Activated naive CD8-positive, alpha-beta T cell treated with anti-CD3 and anti-CD28 coated beads, Interleukin-2, amount 10 ng/mL, durations not matched to agents 7 days and 5 days (primary cell): ENCODE results near the gene TUBB4A. TPM values are rescaled to one million over a fixed set of nuclear protein-coding genes. Genes with fewer than 3 reads are reported as not detected.
A peak's percentile ranks its signal among the peaks of the same experiment; 100 is the strongest.

ENCODE experiments used
- ATAC-seq: fragments of 150-1000 bp; cut with Tn5 transposase; one replicate; pipeline ENCODE4 v1.10.0; 2021; ENCODE audit warnings: low read depth, moderate library complexity
- POLR2A ChIA-PET: fragments of 350-600 bp; sonication (Branson Sonifier 250); formaldehyde crosslinking; loops from one replicate; lab custom pipeline; 2021; ENCODE audit warnings: antibody characterized with exemption; lab: Charles Lee
- DNase-seq: peaks from one replicate; pipeline ENCODE4 v3.0.0; 2021
- H3K27ac Mint-ChIP-seq: one replicate; pipeline ENCODE4 v1.8.0; 2022; ENCODE audit warnings: mild to moderate bottlenecking, mixed read lengths
- H3K27me3 Mint-ChIP-seq: one replicate; pipeline ENCODE4 v1.8.0; 2022; ENCODE audit warnings: mild to moderate bottlenecking, moderate library complexity, mixed read lengths
- H3K36me3 Mint-ChIP-seq: one replicate; pipeline ENCODE4 v1.8.0; 2021; ENCODE audit warnings: mild to moderate bottlenecking, mixed read lengths
- H3K4me1 Mint-ChIP-seq: one replicate; pipeline ENCODE4 v1.8.0; 2021; ENCODE audit warnings: mixed read lengths
- H3K4me3 Mint-ChIP-seq: one replicate; pipeline ENCODE4 v1.8.0; 2022; ENCODE audit warnings: mild to moderate bottlenecking, moderate library complexity, mixed read lengths
- H3K9me3 Mint-ChIP-seq: one replicate; pipeline ENCODE4 v1.8.0; 2021; ENCODE audit warnings: mixed read lengths
- total RNA-seq, 2 experiments: library from RNA; stranded (reverse); gene quantifications; one replicate each; pipeline ENCODE4 v1.2.3, GENCODE V29; 2021

TUBB4A gene
- total RNA-seq, 2 experiments from 2014 or later: 8.7 to 11.6 TPM

- no peak for ATAC-seq
- Mint-ChIP-seq H3K4me1 (peaks cover 54% of the 10 kb centered on the region), H3K9me3 (peaks cover under 1% of the 10 kb centered on the region), H3K27me3 (peaks cover 49% of the 10 kb centered on the region), H3K36me3 (peaks cover 8% of the 10 kb centered on the region), H3K4me3 (peak overlapping the region; percentile 87), H3K27ac (peak overlapping the region; percentile 23)
- POLR2A ChIA-PET: no interaction called here
- no peak for DNase-seq
Measured at GRCh38 chr19:6531956-6532243, 29.8 kb upstream of the TUBB4A start.

GRCh38 chr19:6531163-6531955 lies 29.2 kb upstream of the TUBB4A start:
- Mint-ChIP-seq H3K4me1 (peaks cover 49% of the 10 kb centered on the region), H3K27ac (peak overlapping the region; percentile 42), H3K4me3 (peak overlapping the region; percentile 87), H3K27me3 (peaks cover 49% of the 10 kb centered on the region), H3K9me3 (no peaks in the 10 kb centered on the region), H3K36me3 (peaks cover 8% of the 10 kb centered on the region)
- POLR2A ChIA-PET: interaction anchor here (0.5 to 1.2 kb wide), 4 partner anchors 10 to 873 kb away, joined by 3 to 7 read pairs (median 4); no protein-coding TSS in a partner anchor
- DNase-seq (no peak), ATAC-seq (peak; percentile 4)

DNA sequence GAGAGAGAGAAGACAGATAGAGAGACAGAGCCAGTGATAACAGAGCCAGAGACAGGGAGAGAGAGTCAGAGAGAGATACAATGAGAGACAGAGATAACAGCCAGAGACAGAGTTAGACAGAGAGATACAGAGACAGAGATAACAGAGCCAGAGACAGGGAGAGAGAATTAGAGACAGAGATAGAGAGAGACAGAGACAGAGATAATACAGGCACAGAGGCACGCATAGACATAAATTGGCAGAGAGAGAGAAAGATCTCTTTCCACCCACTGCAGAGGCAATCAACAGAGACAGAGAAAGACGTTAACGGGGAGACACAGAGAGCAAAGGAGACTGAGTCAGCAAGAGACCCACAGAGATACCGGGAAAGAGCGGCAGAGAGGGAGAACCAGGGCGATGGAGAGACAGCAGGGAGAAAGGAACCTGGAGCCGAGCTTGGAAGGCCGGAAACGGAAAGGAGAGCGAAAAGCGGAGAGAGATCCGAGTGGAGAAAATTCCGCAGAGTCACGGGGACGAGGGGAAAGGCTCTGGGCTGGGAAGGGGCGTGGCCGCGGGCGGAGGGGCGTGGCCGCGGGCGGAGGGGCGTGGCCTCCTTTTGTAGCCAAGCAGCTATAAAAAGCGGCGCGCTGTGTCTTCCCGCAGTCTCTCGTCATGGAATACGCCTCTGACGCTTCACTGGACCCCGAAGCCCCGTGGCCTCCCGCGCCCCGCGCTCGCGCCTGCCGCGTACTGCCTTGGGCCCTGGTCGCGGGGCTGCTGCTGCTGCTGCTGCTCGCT lies 28.5 kb upstream of the TUBB4A start, which contains the start of gene TNFSF9:
TSS of gene TNFSF9 (plus strand) at position 641 of the 777 bp plus-strand sequence. CDS start at position 652, 11 bp downstream.
- peaks cover 49% of the 10 kb centered on the region for H3K27me3 Mint-ChIP-seq
- peak within 1 kb of the TSS; percentile 87 for H3K4me3 Mint-ChIP-seq
- DNase-seq (peak; percentile 90), ATAC-seq (peak; percentile 77)
- H3K27ac Mint-ChIP-seq: peak within 1 kb of the TSS; percentile 73
- H3K36me3 Mint-ChIP-seq: peaks cover 4% of the 10 kb centered on the region
- H3K4me1 Mint-ChIP-seq: peaks cover 41% of the 10 kb centered on the region
- POLR2A ChIA-PET: interaction anchor here (0.5 to 1.2 kb wide), 4 partner anchors 9 to 206 kb away, joined by 3 to 7 read pairs (median 4); no protein-coding TSS in a partner anchor
- H3K9me3 Mint-ChIP-seq: no peaks in the 10 kb centered on the region

- Mint-ChIP-seq H3K4me1 (peaks cover 38% of the 10 kb centered on the region), H3K4me3 (peak overlapping the region; percentile 87), H3K27ac (no peak overlapping the region), H3K36me3 (peaks cover 4% of the 10 kb centered on the region), H3K9me3 (no peaks in the 10 kb centered on the region), H3K27me3 (peaks cover 44% of the 10 kb centered on the region)
- ATAC-seq (no peak), DNase-seq (no peak)
- POLR2A ChIA-PET: interaction anchor here (1.2 kb wide), 1 partner anchor 14 kb away, joined by 7 read pairs; no protein-coding TSS in a partner anchor
Measured at GRCh38 chr19:6529937-6530385, 27.9 kb upstream of the TUBB4A start.

DNA sequence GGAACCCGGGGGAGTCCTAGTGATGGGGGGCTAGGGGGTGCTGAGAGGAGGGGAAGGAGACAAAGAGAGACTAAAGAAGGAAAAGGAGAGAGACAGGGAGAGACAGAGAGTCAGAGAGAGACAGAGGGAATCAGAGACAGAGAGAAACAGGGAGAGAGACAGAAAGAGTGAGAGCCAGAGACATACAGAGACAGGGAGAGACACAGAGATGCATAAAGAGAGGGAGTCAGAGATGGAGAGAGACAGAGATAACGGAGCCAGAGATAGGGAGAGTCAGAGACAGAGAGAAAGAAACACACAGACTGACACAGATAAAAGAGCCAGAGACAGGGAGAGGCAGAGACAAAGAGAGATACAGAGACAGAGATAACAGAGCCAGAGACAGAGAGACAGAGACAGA lies 27.2 kb upstream of the TUBB4A start:
- DNase-seq (no peak), ATAC-seq (no peak)
- Mint-ChIP-seq H3K4me3 (no peak overlapping the region), H3K27me3 (peaks cover 44% of the 10 kb centered on the region), H3K9me3 (no peaks in the 10 kb centered on the region), H3K36me3 (peaks cover 4% of the 10 kb centered on the region), H3K27ac (peak overlapping the region; percentile 17), H3K4me1 (peaks cover 36% of the 10 kb centered on the region)
- POLR2A ChIA-PET: no interaction called here

GRCh38 chr19:6528544-6529121 lies 26.5 kb upstream of the TUBB4A start:
- POLR2A ChIA-PET: no interaction called here
- peaks cover 40% of the 10 kb centered on the region for H3K27me3 Mint-ChIP-seq
- no peak overlapping the region for H3K27ac Mint-ChIP-seq
- peaks cover 31% of the 10 kb centered on the region for H3K4me1 Mint-ChIP-seq
- DNase-seq: no peak
- H3K4me3 Mint-ChIP-seq: no peak overlapping the region
- no peaks in the 10 kb centered on the region for H3K9me3 Mint-ChIP-seq
- ATAC-seq: no peak
- H3K36me3 Mint-ChIP-seq: no peaks in the 10 kb centered on the region

GRCh38 chr19:6527893-6528543 lies 25.9 kb upstream of the TUBB4A start:
- POLR2A ChIA-PET: no interaction called here
- H3K4me1 Mint-ChIP-seq: peaks cover 31% of the 10 kb centered on the region
- DNase-seq: no peak
- H3K36me3 Mint-ChIP-seq: no peaks in the 10 kb centered on the region
- no peaks in the 10 kb centered on the region for H3K9me3 Mint-ChIP-seq
- H3K27ac Mint-ChIP-seq: no peak overlapping the region
- peaks cover 39% of the 10 kb centered on the region for H3K27me3 Mint-ChIP-seq
- no peak overlapping the region for H3K4me3 Mint-ChIP-seq
- no peak for ATAC-seq

DNA sequence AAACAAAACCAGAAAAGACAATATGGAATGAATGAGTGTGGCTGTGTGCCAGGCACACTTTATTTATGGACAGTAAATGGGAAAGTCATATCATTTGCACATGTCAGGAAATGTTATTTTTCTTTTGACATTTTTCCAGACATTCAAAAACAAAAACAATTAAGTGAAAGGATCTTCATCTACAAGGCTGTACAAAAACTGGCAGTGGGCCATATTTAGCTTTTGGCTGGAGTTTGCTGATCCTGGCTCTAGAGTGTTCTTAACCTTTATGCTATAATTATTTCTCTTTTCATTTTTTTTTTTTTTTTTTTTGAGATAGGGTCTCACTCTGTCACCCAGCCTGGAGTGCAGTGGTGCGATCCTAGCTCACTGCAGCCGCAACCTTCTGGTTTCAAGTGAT lies 22.2 kb upstream of the TUBB4A start:
- Mint-ChIP-seq H3K4me1 (peaks cover 14% of the 10 kb centered on the region), H3K9me3 (no peaks in the 10 kb centered on the region), H3K4me3 (no peak overlapping the region), H3K27ac (no peak overlapping the region), H3K36me3 (no peaks in the 10 kb centered on the region), H3K27me3 (peaks cover 7% of the 10 kb centered on the region)
- ATAC-seq (no peak), DNase-seq (no peak)
- POLR2A ChIA-PET: interaction anchor here (0.7 to 1.0 kb wide), 2 partner anchors 10 to 828 kb away, joined by 3 to 4 read pairs; no protein-coding TSS in a partner anchor

- DNase-seq (no peak), ATAC-seq (no peak)
- POLR2A ChIA-PET: no interaction called here
- H3K27ac Mint-ChIP-seq: no peak overlapping the region
- no peak overlapping the region for H3K4me3 Mint-ChIP-seq
- H3K36me3 Mint-ChIP-seq: no peaks in the 10 kb centered on the region
- H3K27me3 Mint-ChIP-seq: peaks cover 1% of the 10 kb centered on the region
- peaks cover 24% of the 10 kb centered on the region for H3K4me1 Mint-ChIP-seq
- no peaks in the 10 kb centered on the region for H3K9me3 Mint-ChIP-seq
Measured at GRCh38 chr19:6522712-6523111, 20.6 kb upstream of the TUBB4A start.

- Mint-ChIP-seq H3K9me3 (no peaks in the 10 kb centered on the region), H3K4me3 (no peak overlapping the region), H3K4me1 (peaks cover 29% of the 10 kb centered on the region), H3K27ac (no peak overlapping the region), H3K36me3 (no peaks in the 10 kb centered on the region), H3K27me3 (no peaks in the 10 kb centered on the region)
- DNase-seq: no peak
- peak; percentile 46 for ATAC-seq
- POLR2A ChIA-PET: interaction anchor here (0.9 kb wide), 1 partner anchor 9 kb away, joined by 3 read pairs; the partner anchor contains the start of gene TNFSF9
Measured at GRCh38 chr19:6521718-6522646, 19.9 kb upstream of the TUBB4A start.

- H3K27me3 Mint-ChIP-seq: no peaks in the 10 kb centered on the region
- H3K27ac Mint-ChIP-seq: no peak overlapping the region
- peaks cover 36% of the 10 kb centered on the region for H3K4me1 Mint-ChIP-seq
- DNase-seq (no peak), ATAC-seq (no peak)
- no peaks in the 10 kb centered on the region for H3K36me3 Mint-ChIP-seq
- POLR2A ChIA-PET: no interaction called here
- peak overlapping the region; percentile 18 for H3K4me3 Mint-ChIP-seq
- H3K9me3 Mint-ChIP-seq: no peaks in the 10 kb centered on the region
Measured at GRCh38 chr19:6519289-6519688, 17.2 kb upstream of the TUBB4A start.
